ENCODE measurements around the gene ESAM. TPM values are rescaled to one million over a fixed set of nuclear protein-coding genes. Genes with fewer than 3 reads are reported as not detected.

ESAM gene
- total RNA-seq, 2 experiments from 2014 or later: 0.60 to 0.65 TPM

DNA sequence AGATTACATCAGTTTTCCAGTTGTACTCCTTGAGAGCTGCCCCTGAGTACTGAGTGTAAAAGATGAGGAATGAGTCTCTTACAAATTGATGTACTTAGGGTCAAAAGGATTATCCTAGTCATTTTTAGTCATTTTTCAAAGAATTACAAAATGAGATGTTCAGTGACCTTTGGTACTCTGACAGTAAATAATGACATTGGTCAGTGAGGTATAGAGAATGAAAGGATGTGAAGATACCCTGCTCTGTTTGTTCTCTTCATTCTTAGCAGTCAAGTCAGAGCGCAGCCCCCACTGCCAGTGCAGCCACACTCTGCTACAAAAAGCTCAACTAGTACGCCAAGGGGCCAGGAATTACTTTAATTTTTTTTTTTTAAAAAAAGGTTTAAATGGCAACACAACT, 4.1 kb upstream of the ESAM start:
- TF ChIP-seq, protein P1, sequence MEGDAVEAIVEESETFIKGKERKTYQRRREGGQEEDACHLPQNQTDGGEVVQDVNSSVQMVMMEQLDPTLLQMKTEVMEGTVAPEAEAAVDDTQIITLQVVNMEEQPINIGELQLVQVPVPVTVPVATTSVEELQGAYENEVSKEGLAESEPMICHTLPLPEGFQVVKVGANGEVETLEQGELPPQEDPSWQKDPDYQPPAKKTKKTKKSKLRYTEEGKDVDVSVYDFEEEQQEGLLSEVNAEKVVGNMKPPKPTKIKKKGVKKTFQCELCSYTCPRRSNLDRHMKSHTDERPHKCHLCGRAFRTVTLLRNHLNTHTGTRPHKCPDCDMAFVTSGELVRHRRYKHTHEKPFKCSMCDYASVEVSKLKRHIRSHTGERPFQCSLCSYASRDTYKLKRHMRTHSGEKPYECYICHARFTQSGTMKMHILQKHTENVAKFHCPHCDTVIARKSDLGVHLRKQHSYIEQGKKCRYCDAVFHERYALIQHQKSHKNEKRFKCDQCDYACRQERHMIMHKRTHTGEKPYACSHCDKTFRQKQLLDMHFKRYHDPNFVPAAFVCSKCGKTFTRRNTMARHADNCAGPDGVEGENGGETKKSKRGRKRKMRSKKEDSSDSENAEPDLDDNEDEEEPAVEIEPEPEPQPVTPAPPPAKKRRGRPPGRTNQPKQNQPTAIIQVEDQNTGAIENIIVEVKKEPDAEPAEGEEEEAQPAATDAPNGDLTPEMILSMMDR (IDR thresholded peaks at IDR 0.05): no peak
- POLR2A ChIA-PET: interaction anchor here (0.6 to 1.0 kb wide), 3 partner anchors 12 to 33 kb away, joined by 3 to 4 read pairs (median 3); no protein-coding TSS in a partner anchor
- Mint-ChIP-seq H3K4me3 (no peak overlapping the region), H3K9me3 (no peaks in the 10 kb centered on the region), H3K27ac (no peak overlapping the region), H3K4me1 (ENCODE audit: low read depth) (peaks cover 10% of the 10 kb centered on the region), H3K27me3 (peaks cover 5% of the 10 kb centered on the region), H3K36me3 (ENCODE audit: low read depth) (peaks cover 2% of the 10 kb centered on the region)
- CTCF ChIA-PET: interaction anchor here (1.0 to 7.2 kb wide), 3 partner anchors 52 to 122 kb away, joined by 3 to 92 read pairs (median 3); no protein-coding TSS in a partner anchor
- no peak for ATAC-seq
- intact Hi-C loops (cut with micrococcal nuclease): no loop called here
- no peak for DNase-seq

DNA sequence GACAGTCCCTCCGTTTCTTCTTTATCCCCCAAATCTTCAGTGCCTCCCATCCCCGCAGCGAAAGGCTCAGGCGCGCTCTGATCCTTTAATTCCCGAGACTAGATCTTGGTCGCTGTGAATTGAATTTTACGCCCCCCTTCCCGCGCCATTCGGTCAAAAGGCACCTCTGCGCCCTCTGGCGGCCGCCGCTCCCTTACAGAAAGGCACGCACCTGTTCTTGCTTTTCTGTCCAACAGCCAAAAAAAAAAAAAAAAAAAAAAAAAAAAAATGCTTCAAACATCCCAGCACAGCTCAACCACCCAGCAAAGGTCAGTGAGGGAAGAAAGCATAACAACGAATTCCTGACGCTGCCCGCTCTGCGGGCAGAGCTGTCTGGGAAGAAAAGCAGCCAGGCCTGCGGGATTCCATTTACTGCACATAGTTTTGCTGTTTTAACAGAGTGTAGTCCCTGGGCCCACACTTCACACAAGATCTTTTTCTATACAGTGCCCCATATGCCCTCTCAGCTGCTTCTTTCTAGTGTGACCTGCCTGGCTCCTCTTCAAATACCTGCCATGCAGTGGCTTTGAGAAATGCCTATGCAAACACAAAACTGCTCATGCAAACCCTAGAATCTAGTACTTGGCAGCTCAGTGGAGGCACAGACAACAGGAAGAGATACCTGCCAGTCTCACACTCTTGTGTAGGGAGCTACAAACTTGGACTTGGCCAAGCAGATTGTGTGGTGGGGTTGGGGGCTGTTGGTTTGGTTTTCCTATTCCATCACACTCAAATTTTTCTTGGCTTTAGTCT, 1.3 kb upstream of the ESAM start:
- peaks cover 22% of the 10 kb centered on the region for H3K4me1 Mint-ChIP-seq (ENCODE audit: low read depth)
- no peak overlapping the region for H3K27ac Mint-ChIP-seq
- H3K36me3 Mint-ChIP-seq (ENCODE audit: low read depth): peaks cover 2% of the 10 kb centered on the region
- ATAC-seq (peak; percentile 31), DNase-seq (peak; percentile 94)
- intact Hi-C loops (cut with micrococcal nuclease): loop anchor here (1.0 to 5.0 kb wide), 3 partner anchors 34 to 94 kb away; no protein-coding TSS in a partner anchor
- ChIA-PET CTCF (interaction anchor here (0.6 to 7.2 kb wide), 41 partner anchors 10 to 799 kb away, joined by 3 to 92 read pairs (median 4); partner anchors contain the start of genes CCDC15, MSANTD2, NRGN and ROBO3), POLR2A (interaction anchor here (0.9 to 1.1 kb wide), 3 partner anchors 10 to 93 kb away, joined by 3 to 4 read pairs (median 3); no protein-coding TSS in a partner anchor)
- peaks cover 26% of the 10 kb centered on the region for H3K27me3 Mint-ChIP-seq
- TF ChIP-seq, protein P1 (IDR thresholded peaks at IDR 0.05): peak; percentile 71
- peak overlapping the region; percentile 80 for H3K4me3 Mint-ChIP-seq
- H3K9me3 Mint-ChIP-seq: no peaks in the 10 kb centered on the region

DNA sequence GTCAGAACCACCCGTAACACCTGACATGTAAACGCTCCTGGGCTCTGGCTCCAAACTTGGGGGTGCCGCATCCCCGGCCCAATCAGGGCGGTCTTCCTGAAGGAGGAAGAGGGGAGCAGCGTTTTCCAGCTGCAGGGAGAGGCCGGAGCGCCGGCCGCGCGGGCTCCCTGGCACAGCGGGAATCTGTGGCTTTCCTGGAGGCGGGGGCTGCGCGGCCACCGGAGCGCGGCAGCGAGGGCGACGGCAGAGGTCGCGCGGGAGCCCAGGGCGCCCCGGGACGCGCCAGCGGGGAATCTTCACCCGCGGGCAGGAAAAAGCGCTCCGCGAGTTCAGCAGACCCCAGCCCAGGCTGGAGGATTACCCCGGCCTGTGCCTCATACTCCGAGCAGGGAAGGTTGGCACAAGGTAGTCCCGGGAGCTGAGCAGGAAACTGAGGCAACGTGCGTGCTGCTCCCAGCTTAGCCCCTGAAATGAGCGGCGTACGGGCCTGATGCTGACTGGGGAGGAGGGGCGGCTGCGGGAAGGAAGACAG, 600 bp upstream of the ESAM start:
- TF ChIP-seq, protein P1 (IDR thresholded peaks at IDR 0.05): no peak
- H3K27ac Mint-ChIP-seq: no peak overlapping the region
- ChIA-PET POLR2A (interaction anchor here (0.8 to 1.1 kb wide), 5 partner anchors 9 to 92 kb away, joined by 3 to 4 read pairs (median 3); no protein-coding TSS in a partner anchor), CTCF (interaction anchor here (0.7 to 7.2 kb wide), 29 partner anchors 9 to 379 kb away, joined by 3 to 92 read pairs (median 8); partner anchors contain the start of genes CCDC15, MSANTD2, NRGN and SIAE)
- intact Hi-C loops (cut with micrococcal nuclease): loop anchor here (1.0 to 5.0 kb wide), 3 partner anchors 35 to 93 kb away; no protein-coding TSS in a partner anchor
- peaks cover 2% of the 10 kb centered on the region for H3K36me3 Mint-ChIP-seq (ENCODE audit: low read depth)
- peaks cover 24% of the 10 kb centered on the region for H3K4me1 Mint-ChIP-seq (ENCODE audit: low read depth)
- H3K4me3 Mint-ChIP-seq: peak overlapping the region; percentile 80
- H3K27me3 Mint-ChIP-seq: peaks cover 31% of the 10 kb centered on the region
- DNase-seq (no peak), ATAC-seq (peak; percentile 17)
- H3K9me3 Mint-ChIP-seq: no peaks in the 10 kb centered on the region

DNA sequence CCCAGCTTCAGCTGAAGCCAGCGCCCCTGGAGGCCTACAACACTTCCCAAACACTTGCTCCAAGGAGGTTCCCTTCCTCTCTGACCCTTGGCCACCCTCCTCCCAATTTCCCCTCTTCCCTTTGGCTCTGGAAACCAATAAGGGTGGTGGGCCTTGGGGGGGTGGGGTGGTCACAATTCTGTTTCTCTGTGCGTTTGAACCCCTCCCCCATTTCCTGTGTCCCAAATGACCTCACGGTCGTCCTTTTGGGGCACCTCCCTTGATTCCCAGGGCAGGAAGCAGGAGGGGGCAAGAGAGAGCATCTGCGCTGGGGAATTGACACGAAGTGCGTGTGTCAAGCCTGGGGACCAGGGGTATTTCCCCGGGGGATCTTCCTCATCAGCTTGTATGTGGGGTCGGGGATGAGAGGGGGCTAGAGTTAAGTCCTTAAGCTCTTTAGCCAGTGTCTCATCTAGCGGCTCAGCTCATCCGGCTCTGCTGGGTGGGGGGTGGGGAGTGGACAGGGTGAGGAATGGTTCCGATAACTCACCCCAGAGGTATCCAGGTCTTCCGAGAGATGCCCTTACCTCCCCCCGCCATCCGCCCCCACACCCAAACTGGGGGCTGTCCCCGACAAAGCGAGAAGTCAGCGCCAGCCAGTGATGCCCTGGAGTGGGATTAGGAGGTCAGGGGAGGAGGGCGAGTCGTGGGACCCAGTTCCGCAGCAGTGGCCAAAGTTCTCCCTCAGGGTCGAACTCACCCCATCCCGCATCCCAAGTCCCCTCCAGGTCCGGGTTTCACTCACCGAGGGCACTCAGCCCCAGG, 587 bp downstream of the ESAM start:
- ATAC-seq (peak; percentile 21), DNase-seq (peak; percentile 48)
- Mint-ChIP-seq H3K27me3 (peaks cover 38% of the 10 kb centered on the region), H3K9me3 (no peaks in the 10 kb centered on the region), H3K4me3 (peak overlapping the region; percentile 66), H3K36me3 (ENCODE audit: low read depth) (peaks cover 2% of the 10 kb centered on the region), H3K4me1 (ENCODE audit: low read depth) (peaks cover 24% of the 10 kb centered on the region), H3K27ac (no peak overlapping the region)
- POLR2A ChIA-PET: interaction anchor here (0.6 to 1.0 kb wide), 4 partner anchors 16 to 1304 kb away, joined by 3 read pairs; no protein-coding TSS in a partner anchor
- CTCF ChIA-PET: interaction anchor here (1.0 to 7.2 kb wide), 14 partner anchors 8 to 115 kb away, joined by 3 to 92 read pairs (median 9); partner anchors contain the start of genes SIAE and SPA17
- intact Hi-C loops (cut with micrococcal nuclease): loop anchor here (2.0 to 5.0 kb wide), 3 partner anchors 15 to 76 kb away; no protein-coding TSS in a partner anchor
- TF ChIP-seq, protein P1 (IDR thresholded peaks at IDR 0.05): no peak
